Epithelial cell of esophagus (primary cell): ENCODE measurements around the gene NAA80.
A peak's percentile ranks its signal among the peaks of the same experiment; 100 is the strongest.

Source experiments
- DNase-seq: peaks from one replicate; pipeline ENCODE4 v3.0.0; 2010; ENCODE audit warnings: low read depth
- H3K4me3 ChIP-seq: 2 replicates; pipeline ENCODE4 v1.5.1; 2011; ENCODE audit warnings: mild to moderate bottlenecking, low read length, control low read depth
- CTCF ChIP-seq: IDR thresholded peaks from 2 replicates; pipeline ENCODE4 v1.5.1; 2011; ENCODE audit warnings: low read depth, mild to moderate bottlenecking, low read length, control low read depth, inconsistent platforms; ENCODE audit not compliant: insufficient read depth; ENCODE audit errors: missing control alignments

NAA80 gene

GRCh38 chr3:50336452-50337174 lies 37.4 kb upstream of the NAA80 start:
- peak; percentile 18 for TF ChIP-seq CTCF
- DNase-seq = peak; percentile 53
- peak overlapping the region; percentile 92 for H3K4me3 ChIP-seq

- no peak for DNase-seq
- TF ChIP-seq CTCF = no peak
- H3K4me3 ChIP-seq = no peak overlapping the region
Observed at GRCh38 chr3:50334339-50335075, 35.3 kb upstream of the NAA80 start.

- no peak for DNase-seq
- H3K4me3 ChIP-seq = no peak overlapping the region
Observed at GRCh38 chr3:50333744-50334328, 34.6 kb upstream of the NAA80 start.

GRCh38 chr3:50331364-50331907 lies 32.2 kb upstream of the NAA80 start:
- H3K4me3 ChIP-seq = no peak overlapping the region
- TF ChIP-seq CTCF = no peak
- no peak for DNase-seq

More at GRCh38 chr3:50333744-50334328, 34.6 kb upstream of the NAA80 start:
- TF ChIP-seq CTCF = no peak

GRCh38 chr3:50330330-50330729 lies 31.1 kb upstream of the NAA80 start:
- TF ChIP-seq CTCF = no peak
- DNase-seq = no peak
- no peak overlapping the region for H3K4me3 ChIP-seq

GRCh38 chr3:50327943-50328691 lies 28.9 kb upstream of the NAA80 start, which contains the start of gene TUSC2:
Gene TUSC2, minus strand, starts transcription at chr3:50328223. Its CDS starts 124 bp downstream, at chr3:50328099.
- no peak for TF ChIP-seq CTCF
- DNase-seq = peak; percentile 99
- peak within 1 kb of the TSS; percentile 78 for H3K4me3 ChIP-seq
